Adrenal gland (tissue), 5 donors: Measurements from ENCODE around the gene COQ5.

Source experiments
- POLR2A ChIP-seq, 2 donors: fragments of 450-650 bp; IDR thresholded peaks; one replicate each; pipeline ENCODE4 v1.6.1; 2017; ENCODE audit warnings: antibody characterized with exemption in 2 of 2, mild to moderate bottlenecking in 2 of 2, moderate library complexity in 1 of 2
- TF ChIP-seq, protein P1 (sequence below), 6 experiments: fragments of 450-650 bp in 4 of 6; fragments of 200-600 bp in 2 of 6; sonication (generic) in 1 of 6; IDR thresholded peaks; 1 replicate in 5 of 6; 2 replicates in 1 of 6; pipeline versions ENCODE4 v1.5.1 to v1.8.0; 2016 to 2021; ENCODE audit warnings: antibody characterized with exemption in 6 of 6, mild to moderate bottlenecking in 2 of 6, moderate library complexity in 1 of 6
- donor health status: DM: no; HTN: no; CAD: no.

DNA sequence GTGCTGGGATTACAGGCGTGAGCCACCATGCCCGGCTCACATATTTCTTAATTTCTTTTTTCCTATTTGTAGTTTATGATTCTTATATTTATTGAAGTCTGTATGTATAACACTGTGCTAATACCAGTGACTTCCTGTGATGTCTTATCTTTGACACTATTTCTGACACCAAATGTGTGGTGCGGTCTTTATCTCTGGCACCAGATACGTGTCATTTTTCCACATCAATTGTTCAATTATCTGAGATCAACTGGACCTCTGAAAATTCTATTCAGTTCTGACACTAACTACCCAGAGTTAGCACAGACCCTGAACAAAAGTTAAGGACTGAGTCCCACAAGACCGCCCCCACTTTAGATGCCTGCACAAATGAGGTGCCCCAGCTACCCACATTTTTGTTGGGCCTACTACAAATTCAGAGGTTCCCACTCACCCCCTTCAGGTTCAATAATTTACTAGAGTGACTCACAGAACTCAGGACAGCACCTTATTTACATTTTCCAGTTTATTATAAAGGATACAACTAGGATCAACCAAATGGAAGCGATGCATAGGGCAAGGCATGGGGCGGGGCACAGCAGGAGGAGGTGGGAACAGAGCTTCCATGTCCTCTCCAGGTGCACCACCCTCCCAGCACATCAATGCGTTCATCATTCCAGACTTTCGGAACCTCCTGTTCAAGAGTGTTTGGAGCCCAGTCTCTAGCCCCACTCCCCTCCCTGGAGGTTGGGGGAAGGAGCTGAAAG is 47.8 kb downstream of the COQ5 start:
- TF ChIP-seq, protein P1, sequence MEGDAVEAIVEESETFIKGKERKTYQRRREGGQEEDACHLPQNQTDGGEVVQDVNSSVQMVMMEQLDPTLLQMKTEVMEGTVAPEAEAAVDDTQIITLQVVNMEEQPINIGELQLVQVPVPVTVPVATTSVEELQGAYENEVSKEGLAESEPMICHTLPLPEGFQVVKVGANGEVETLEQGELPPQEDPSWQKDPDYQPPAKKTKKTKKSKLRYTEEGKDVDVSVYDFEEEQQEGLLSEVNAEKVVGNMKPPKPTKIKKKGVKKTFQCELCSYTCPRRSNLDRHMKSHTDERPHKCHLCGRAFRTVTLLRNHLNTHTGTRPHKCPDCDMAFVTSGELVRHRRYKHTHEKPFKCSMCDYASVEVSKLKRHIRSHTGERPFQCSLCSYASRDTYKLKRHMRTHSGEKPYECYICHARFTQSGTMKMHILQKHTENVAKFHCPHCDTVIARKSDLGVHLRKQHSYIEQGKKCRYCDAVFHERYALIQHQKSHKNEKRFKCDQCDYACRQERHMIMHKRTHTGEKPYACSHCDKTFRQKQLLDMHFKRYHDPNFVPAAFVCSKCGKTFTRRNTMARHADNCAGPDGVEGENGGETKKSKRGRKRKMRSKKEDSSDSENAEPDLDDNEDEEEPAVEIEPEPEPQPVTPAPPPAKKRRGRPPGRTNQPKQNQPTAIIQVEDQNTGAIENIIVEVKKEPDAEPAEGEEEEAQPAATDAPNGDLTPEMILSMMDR (IDR thresholded peaks at IDR 0.05), result no peak
- TF ChIP-seq POLR2A (IDR thresholded peaks at IDR 0.05), result no peak
